Measurements from ENCODE around the gene MALT1.
A peak's percentile ranks its signal among the peaks of the same experiment; 100 is the strongest.

MALT1 gene

DNA sequence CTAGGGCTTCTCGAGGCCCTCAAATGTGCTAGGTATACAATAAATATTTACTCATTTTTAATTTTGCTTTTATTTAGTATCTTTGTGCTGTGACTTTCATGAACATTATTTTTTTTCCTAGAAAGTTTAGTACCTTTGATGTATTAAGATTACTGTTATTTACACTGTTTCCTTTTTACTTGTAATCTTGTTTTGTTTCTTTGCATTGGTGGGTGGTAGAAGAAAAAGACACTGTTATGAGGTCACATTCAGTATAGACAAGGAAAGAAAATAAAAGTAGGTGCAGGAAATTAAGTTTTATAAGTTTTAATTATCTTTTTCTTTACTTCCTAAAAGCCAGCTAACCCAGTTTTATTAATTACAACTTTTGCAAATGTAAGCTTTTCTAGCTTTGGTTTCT lies 23.0 kb downstream of the MALT1 start:
- no peak for DNase-seq

DNA sequence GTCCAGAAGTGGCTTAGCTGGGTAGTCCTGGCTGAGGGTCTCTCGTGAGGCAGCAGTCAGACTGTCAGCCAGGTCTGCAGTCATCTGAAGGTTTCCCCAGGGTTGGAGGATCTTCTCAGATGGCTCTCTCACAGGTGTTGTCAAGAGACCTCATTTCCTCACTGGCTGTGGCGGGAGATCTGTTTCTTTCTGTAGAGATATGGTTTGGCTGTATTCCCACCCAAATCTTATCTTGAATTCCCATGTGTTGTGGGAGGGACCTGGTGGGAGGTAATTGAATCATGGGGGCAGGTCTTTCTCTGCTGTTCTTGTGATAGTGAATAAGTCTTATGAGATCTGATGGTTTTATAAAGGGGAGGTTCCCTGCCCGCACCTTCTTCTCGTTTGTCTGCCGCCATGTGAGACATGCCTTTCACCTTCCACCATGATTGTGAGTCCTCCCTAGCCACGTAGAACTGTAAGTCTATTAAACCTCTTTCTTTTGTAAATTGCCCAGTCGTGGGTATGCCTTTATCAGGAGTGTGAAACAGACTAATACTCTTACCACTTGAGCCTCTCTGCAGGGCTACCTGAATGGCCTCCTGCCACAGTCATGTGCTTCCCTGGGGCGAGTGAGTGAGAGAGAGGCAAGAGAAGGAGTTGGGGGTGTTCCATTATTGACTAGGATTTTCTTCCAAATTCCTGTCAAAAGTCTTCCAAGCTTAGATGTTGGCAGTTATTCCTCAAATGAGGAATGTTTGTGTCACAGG lies 23.6 kb downstream of the MALT1 start:
- no peak for DNase-seq

DNA sequence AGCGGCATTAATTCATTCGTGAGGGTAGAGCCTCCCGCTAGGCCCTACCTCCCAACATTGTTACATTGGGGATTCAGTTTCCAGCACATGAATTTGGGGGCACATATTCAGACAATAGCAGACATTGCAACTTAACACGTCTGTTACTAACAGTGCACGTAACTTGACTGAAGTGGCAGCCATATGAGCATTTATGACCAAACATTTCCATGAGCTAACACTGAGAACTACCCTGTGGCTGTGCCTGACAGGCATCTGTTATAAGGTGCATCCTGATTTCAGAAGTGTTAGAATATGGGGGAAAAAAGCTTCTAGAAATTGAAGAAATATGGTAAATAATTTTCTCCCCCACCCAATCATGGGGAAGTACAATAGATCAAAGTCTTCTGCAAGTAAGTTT lies 24.5 kb downstream of the MALT1 start:
- DNase-seq = no peak

DNA sequence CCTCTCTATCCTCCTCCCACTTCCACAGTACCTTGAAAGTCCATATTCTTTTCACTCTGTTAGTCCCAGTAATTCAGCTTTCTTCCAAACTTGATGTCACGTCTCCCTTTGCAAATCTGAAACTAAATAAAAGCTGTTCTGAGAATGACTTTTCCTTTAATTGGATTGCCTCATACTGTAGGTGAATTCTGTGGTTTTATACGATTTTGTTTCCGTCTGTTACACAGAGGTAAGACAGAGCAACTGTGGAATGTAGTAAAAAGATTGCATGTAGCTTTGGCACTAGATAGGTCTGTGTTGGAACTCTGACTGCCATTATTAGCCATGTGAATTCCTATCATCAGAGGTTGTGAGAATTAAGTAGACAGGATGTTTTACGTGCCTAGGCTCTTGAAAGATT lies 25.9 kb downstream of the MALT1 start:
- no peak for DNase-seq

DNA sequence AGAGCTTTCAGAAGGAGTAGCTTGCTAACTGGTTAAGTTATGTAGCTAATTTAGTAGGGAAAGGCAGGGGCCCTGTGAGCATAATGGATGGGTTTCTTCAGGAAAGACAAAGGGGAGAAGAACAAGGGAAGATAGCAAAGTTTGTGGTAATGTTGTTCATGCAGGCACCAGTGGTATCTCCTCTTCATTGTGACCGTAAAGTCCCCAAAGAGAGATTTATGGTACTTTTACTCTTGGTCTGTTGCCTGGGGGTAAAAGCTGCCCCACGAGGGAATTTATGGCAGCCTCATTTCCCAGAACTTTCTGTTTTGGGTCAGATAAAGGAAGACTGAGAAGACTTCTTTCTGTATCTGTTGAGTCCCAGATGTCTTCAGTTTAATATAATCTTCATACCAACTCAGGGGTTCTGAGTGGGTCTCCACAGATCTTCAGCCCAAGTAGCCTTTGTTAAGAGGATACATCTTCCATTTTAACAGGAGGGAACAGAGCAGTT lies 27.5 kb downstream of the MALT1 start:
- DNase-seq = no peak

DNA sequence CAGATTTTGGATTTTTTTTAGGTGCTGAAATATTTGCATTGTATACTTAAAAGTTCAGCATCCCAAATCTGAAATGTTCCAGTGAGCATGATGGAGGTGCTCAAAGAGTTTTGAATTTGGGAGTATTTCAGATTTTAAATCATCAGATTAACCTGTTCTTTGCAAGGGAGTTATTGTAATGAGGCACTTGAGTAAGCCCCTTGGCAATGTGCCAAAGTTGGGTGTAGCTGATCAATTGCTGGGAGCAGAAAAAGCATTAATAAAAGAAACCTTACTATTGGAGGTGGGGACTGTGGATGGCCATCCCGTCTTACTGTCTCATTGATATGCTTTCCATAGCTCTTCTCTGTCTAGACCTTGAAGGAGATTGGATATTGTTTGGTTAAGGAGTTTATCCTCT lies 28.3 kb downstream of the MALT1 start:
- DNase-seq = peak; percentile 22

DNA sequence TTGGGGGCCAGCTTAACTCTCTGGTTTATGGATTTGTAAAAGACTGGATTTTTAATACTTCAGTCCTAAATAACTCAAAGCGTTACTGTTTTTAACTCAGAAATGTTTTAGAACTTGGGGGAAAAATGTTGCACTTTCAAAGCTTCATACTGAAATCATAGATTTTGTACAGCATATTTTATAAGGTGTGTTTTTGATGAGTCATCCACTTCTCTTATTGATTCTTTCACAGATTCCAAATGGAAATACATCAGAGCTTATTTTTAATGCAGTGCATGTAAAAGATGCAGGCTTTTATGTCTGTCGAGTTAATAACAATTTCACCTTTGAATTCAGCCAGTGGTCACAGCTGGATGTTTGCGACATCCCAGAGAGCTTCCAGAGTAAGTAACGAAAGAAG lies 28.9 kb downstream of the MALT1 start:
- DNase-seq = peak; percentile 36

DNA sequence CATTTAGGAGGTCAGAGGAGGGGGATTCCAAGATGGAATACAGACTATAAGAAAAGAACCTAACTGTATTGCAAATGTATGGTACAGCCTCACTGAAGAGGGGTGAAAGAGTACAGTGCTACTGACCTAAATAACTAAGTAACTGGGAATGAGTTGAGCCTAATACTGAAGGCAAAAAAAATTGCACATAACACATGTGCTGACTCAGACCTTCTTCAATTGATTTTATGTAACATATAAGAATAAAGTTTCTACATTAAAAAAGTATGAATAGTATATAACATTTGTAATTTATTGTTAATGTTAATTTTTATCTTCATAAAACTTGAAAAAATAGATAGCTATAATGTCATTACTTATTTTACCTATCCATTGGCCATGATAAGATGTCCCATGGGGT lies 41.7 kb downstream of the MALT1 start:
- DNase-seq = no peak

DNA sequence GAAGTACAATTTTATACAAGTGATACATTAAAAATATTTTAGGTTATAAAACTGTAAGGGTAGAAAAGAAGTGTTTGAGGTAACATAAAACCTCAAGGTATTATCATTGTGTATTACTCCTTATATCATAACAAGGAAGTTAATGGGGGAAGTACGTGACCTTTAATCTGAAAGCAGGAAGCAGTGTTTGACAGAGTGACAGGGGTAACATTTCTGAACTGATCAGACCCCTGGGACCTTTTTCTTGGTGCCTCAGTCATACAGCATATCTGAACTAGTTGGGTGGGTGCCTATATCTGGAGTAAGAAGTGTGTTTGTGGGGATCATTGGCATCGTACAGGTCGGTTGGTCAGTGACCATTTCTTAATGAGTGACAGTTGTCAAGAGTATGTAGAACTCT lies 43.0 kb downstream of the MALT1 start:
- no peak for DNase-seq

DNA sequence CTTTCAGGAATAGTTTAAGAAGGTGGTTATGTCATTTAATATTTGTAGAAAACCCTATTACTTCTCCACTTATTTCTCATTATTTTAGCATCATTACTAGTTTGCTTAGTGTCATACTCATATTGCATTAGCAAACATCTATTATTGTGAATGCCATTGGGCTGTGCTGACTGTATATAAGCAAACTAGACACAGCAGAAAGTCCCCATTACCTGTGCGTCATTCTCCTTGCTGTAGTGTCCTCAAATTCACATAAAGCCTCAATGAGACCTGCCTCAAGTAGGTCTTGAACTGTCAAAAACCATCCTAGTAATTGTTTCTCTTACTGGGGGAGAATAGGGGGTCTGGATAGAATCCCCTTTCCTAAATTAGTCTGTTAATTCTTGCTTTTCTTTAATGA lies 43.6 kb downstream of the MALT1 start:
- no peak for DNase-seq

DNA sequence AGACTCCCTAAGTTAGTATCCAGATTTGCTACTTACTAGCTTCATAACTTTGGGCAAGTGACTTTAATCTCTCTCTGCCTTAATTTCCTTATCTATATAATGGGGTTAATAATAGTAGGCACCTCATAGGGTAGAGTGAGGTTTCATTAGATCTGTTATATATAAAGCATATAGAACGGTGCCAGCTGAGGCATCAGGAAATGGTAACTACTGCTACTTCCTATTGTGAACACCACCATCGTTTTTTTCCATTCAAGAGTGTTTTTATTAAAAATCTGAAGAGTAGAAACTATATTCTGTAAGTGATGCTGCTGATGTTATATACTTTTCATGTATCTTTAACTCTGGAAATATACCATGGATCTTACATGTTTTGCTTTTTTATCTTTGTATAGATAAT lies 44.3 kb downstream of the MALT1 start:
- DNase-seq = no peak

DNA sequence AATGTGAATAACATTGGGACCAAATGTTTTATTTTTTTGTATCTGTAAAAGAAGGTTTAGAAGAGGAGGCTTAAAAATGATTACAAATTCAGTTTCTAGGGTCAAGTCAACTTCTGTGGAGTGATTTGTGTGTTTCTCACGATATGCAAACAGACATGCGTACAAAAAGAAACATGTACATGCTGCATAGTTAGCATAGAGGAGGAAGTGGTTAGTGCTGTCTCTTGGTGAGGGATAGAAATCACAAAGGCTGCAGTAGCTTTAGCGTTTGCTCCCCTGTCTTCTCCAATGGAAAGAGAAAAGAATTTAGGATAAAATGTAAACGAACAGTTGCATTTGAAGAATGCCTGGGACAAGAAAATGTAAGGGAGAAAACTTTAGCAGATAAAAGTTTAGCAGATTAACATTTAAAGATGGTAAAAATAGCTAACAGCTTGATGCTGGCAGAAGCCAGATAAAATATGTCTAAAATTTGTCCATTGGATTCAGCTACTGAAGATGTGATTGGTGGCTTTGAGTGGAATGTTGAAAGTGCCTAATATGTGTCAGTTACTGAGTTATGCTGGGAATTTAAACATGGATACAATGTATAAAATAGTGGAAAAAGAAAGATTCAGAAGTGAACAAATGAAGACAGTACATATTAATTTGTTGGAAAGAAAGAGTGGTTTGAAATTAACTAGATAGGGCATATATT lies 44.9 kb downstream of the MALT1 start:
- no peak for DNase-seq

DNA sequence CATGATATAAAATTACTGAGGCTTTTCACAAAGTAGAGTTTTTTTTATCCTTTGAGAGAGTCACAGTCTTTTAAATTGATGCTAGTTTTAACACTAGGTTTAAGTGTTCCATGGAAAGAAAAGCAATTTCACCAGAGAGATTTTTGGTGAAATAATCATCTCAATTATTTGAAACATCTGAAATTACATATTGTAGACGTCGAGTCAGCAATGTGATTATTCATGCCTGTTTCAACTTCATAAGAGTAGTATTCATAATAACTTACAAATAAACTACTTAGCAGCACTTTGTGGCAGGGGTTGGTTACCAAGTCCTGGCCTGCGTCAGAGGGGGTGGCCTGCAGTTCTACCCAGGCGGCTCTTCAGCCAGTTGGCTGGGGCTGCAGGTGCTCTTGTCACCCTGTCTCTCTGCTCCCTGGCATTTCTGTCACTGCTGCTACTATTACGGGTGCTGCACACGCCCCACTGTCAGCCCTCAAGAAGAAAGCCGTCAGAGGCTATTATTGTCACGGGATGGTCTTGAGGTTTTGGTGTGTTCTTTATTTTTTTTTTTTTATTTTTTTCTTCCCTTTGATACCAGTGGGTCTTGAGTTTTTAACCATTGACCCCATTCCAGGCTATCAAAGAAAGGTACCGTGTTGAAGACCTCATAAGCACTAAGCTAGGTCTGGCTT lies 50.4 kb downstream of the MALT1 start:
- DNase-seq = no peak

DNA sequence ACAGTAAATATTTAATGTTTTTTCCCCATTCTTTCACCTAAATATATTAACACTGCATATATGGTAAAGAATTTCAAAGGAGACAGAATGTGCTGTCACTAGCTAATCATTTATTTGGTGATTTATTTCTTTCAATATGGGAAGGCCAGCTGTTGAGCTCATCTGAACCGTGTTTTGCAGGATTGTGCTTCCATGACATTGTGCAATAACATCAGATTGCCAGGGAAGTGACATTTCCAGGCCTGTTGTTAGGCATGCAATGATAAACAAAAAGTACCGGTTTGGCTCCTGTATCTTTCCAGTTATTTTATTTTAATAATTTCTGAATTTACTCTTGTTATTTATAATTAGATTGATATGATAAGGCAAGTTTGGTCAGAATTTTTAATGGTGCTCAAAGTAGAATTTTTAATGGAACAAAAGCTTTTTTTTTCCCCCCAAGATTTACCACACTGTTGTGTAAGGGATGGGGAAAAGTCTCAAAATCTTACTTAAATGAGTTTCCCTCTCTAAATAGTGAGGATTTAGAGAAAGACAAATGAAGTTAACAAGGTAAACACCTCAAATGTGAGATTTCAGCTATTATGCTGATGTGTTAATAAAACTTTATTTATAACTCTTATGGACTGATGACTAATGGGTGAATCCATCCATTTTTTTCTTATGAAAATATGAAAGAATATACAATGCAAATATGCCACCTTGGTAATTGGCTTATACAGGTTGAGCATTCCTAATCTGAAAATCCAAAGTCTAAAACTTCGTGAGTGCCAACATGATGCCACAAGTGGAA lies 52.7 kb downstream of the MALT1 start:
- peak; percentile 18 for DNase-seq

DNA sequence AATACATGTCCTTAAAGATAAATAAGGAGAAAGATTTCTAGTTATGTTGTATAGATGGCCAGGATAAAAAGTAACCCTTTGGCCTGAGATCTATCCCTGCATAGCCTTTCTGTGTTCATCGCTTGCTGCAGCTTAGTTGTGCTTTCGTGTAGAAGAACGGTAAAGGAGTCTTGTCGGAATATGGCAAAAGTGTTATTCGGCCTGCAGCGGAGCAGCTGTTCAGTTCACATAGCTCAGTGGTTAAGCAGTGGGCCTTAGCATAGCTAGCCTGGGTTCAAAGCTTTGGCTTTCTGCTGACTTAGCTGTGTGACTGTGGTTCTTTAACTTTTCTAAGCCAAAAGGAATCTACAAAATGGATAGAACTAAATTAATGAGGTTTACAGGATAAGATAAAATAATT lies 55.4 kb downstream of the MALT1 start:
- no peak for DNase-seq

DNA sequence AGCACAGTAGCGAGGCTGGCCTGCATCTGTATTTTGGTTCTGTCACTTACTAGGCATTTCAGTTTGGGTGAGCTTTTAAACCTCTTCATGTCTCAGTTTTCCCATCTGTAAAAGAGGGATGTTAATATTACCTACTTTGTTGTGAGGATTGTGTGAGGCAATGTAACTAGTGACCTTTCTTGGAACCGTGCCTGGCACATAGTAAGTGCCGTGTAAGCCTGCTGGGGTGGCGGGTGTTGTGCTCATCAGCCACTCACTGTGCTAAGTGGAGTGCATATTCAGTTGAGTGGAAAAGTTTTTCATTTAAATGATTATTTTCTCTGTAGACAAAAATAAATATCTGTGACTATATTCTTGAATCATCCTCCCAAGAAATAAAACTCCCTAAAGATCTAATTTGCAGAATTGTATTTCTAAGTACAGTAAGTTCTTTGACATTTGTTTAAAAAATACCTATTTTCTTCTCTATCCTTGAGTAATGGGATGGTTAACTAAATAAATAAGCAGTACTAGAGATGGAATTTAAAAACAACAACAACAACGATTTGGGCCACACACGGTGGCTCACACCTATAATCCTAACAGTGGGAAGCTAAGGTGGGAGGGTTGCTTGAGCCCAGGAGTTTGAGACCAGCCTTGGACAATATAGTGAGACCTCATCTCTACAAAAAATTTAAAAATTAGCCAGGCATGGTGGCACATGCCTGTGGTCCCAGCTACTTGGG lies 56.7 kb downstream of the MALT1 start:
- DNase-seq = no peak

DNA sequence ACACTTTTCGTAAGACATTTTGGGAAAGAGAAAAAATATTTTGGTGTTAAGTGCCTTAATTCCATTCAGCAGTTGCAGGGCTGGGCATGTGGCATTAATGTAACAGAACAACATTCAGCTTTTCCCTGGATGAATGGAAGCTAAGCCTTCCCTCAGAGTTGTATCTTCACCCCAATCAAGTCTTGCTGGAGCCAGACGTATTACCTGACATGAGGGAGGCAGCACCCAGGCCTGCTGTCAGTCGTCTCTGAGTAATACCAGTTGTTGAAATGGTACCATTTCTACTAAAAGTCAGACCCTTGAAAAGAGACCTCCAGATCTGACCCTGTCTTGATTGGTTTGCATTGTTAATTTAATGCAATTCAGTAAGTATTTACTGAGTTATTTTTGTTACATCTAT lies 57.5 kb downstream of the MALT1 start:
- DNase-seq = no peak

DNA sequence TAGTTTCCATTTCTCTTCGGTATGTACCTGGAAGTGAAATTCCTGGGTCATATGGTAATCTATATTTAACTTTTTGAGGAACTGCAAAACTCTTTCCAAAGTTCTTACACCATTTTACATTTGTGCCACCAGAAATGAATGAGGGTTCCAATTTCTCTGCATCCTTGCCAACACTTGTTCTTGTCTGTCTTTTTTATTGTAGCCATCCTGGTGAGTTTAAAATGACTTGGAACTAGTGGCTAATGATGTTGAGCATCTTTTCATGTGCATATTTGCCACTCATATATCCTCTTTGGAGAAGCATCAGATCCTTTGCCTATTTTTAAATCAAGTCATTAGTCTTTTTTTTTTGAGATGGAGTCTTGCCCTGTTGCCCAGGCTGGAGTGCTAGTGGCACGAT lies 59.4 kb downstream of the MALT1 start:
- no peak for DNase-seq

DNA sequence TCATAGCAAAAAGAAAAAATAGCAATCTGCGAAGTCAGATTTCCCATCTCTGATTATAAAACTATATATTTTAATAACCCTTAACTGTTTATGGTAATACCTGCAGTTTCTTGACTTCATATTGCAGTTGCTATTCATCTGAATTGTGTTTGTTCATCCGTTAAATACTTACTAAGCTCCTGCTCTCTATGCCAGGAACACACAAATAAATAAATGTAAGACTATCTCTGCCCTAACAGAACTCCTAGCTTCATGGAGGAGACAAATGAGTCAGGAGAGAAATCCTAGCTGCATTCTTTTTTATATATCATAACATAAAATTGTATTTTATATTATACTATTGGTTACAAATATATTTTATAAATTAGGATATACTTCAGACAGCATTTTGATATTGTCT lies 61.2 kb downstream of the MALT1 start:
- no peak for DNase-seq

DNA sequence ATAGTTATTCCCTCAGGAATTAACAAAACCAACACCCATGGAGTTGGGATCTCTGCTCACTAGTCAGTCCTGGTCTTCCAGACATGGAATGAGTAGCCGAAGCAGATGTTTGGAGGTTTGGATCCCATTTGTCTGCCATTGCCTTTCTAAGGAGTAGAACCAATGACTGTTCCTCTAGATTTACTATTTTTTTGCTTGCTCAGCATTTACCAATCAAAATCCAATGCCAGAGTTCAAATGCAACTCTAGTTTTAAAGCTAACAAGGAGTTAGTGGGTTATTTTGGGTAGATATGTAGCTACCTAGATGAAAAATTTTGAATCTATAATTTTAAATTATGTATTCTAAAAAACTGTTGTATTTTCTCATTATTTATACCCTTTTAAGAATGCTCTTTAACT lies 62.6 kb downstream of the MALT1 start:
- no peak for DNase-seq

DNA sequence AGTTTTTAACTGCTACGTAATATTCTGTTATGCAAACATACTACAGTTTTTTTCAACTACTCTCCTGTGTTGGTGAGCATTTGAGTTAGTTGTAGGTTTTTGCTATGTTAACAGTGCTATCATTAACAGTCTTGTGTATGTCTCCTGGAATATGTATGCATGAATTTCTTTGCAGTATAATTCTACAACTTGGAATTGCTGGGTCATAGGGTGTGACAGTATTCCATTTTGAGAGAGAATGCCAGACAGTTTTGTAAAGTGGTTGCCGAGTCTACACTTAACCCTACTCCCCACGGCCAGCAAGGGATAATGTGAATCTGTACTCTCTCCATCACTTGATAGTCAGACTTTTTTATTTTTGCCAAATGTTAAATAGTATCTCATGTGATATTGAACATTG lies 67.1 kb downstream of the MALT1 start:
- DNase-seq = no peak

DNA sequence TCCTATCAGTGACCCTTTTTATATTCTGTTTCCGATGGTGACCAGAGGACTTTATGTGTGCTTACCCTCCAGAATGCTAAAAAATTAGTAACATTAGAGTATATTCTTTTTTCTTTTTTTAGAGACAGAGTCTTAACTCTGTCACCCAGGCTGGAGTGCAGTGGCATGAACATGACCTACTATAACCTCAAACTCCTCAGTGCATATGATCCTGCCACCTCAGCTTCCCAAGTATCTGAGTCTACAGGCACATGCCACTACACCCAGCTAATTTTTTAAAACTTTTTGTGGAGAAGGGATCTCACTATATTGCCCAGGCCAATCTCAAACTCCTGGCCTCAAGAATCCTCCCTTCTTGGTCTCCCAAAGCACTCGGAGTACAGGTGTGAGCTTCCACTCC lies 74.6 kb downstream of the MALT1 start:
- DNase-seq = no peak

Data from DMS53 (cell line).